EL (cell line): ENCODE measurements around the gene ADAD2.

Experiments used
- DNase-seq: peaks from one replicate; pipeline ENCODE4 v3.0.0-alpha.2; 2016

ADAD2 gene

GRCh38 chr16:84177741-84178073 is 13.2 kb upstream of the ADAD2 start:
- DNase-seq: peak; percentile 36

- DNase-seq: no peak
These were observed 12.7 kb upstream of the ADAD2 start for GRCh38 chr16:84178146-84178765.

DNA sequence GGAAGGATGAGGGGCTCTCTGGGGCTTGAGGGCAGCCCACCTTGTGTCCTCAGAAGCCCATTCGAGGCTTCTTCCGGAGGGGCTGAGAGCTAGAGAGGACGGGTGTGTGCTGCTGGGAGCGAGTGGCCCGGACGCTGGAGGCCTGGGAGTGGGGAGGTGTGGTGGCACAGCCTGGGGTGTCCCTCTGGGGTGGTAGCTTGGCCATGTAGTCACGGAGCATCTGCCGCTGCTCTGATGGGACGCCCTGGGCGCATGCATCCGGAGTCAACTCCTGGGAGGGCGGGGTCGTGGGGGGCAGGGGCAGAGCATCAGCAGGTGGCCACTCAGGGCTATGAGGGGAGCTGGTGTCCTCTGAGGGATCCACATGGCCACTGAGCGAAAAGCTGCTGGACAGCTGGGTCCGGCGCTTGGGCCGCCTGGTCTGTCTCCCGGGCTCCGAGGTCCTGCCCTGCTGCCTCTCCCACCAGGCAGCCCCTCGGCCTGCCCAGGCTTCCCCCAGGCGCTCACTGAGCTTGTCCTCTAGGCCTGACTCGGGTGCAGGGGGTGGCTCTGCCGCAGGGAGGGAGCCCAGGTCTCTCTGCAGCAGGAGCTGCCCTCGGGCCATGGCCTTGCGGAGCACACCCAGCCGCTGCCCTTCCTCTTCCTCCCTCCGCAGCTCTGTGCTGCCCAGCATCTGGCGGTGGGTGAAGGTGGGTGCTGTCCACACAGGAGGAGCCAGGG is 11.9 kb upstream of the ADAD2 start:
- DNase-seq: no peak

DNA sequence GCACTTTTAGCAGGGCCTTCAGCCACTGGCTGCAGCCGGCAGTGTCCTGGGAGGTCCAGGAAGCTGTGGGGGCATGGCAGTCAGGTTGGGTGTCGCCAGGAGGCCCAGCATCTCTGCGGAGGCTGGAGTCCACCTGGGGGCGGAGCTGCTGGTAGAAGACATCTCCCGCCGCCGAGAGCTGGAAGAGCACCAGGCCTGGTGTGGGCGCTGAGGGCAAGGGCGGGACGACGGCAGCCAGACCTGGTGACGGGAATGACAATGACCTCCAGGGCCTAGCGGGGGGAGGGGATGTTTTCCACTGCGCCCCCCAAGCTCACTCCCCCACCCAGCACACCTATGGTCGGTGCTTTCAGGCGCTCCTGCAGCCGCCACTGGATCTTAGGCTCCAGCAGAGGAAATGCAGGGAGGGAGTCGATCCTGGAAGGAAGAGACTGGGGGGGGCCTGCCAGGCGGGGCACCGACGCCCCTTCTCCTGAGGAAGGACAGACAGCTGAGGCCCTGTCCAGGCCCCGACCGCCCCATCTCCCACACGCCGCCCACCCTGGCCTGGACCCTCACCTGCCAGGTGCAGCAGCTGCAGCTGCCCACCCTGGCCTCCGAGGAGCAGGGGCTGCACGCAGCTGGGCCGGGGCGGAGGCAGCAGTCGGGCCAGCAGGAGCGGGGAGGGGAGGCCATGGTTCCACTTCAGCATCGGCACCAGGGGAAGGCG is 11.2 kb upstream of the ADAD2 start:
- no peak for DNase-seq

GRCh38 chr16:84180519-84181140 is 10.3 kb upstream of the ADAD2 start:
- DNase-seq: no peak

- no peak for DNase-seq
These were observed 9.6 kb upstream of the ADAD2 start for GRCh38 chr16:84181144-84181915.

- no peak for DNase-seq
These were observed 8.9 kb upstream of the ADAD2 start for GRCh38 chr16:84182104-84182503.

GRCh38 chr16:84182680-84183571 is 8.0 kb upstream of the ADAD2 start:
- no peak for DNase-seq

GRCh38 chr16:84183572-84183875 is 7.4 kb upstream of the ADAD2 start:
- DNase-seq: no peak

DNA sequence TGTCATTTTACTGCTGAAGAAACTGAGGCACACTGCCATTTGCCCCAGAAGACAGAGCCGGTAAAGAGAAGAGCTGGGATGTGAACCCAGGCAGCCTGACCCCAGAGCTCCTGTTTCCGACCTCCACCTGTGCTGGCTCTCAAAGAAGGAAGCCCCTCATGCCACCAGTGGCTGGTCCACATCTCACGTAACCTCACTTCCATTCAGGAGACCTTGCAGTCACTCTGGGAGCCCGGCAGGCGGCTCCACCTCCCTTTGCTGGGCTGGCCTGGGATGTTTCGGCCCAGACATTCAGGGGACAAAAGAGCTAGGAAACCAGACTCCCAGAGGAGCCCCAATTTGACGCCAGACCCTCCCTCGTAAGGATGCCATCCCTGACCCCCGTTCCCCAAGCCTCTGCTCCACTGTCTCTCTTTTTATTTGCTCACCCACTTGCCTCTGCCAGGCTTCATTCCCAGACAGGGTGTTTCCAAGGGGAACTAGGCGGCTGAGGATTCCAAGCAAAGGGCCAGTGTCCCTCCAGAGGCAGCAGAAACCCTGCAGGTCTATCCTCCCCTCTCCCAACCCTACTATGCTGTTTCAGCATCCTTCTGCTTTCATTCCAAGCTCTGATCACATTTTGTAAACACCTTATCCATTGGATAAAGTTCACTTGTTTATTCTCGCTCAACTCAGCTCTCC is 6.9 kb upstream of the ADAD2 start:
- no peak for DNase-seq

DNA sequence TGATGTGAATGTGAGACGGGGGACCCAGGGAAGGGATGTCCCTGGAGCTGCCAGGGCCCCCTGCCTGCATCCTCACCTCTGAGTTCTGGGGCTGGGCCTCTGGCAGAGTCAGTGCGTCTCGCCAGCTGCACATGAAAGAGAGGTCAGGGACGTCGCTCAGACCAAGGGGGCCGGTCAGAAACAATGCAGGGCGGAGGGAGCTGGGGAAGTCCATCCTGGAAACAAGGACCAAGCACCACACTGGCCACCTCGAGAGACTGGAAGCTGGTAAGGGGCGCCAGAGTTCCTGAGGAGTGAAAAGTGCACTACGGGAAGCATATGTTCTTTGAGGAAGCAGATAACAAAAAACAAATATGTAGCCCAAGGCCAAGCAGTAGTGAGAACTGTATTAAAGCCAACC is 6.2 kb upstream of the ADAD2 start:
- no peak for DNase-seq

DNA sequence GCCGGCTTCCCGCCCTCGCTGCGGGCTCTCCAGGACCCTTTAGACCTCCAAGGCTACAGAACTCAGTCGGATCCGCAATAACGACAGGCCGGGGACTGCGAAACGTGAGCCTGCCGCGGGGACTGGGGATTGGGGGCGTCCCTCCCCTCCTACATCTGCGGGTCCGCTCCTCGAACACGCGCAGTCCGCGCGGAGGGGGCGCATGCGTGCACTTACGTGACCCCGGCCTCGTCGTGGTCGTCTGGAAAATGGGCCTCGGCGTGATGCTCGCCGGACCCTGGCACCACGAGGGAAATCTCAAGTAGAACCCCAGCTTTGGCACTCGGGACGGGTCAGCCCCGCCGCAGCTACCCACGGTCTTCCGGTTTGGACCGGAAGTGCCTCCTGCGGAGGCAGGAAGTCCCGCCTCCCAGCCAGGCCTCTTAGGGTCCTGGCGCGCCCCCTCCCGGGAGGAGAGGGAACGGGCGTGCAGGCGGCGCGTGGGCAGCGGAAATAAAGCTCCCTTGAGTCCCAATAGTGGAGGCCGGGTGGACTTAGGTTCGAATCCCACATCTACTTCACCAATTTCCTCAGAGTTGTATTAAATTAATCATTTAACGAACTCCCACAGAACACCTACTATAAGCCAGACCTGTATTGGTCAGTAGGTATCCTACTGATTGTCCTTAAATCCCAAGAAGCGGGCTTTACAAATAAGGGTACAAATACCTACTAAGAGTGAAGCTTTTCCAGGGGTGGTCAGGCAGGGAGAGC is 4.1 kb upstream of the ADAD2 start, which contains the start of gene TAF1C:
Gene TAF1C, minus strand, starts transcription at position 373 of the 753 bp plus-strand sequence. CDS start 2,069 bp downstream, outside the sequence.
- DNase-seq: peak; percentile 92

DNA sequence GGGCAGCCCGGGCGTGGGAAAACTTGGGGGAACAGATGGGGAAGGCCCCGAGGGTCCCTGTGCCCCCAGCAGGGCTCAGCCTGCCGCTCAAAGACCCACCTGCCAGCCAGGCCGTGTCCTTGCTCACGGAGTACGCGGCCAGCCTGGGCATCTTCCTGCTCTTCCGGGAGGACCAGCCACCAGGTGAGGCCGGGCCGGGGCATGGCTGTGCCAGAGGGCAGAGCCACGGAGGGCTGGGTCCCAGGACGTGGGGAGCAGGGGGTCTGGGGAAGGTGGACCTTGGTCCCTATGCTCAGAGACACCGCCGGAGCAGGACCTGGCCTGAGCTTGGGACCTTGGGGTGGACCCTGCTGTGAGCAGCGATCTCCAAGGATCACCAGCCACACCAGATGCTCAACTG is 509 bp downstream of the ADAD2 start:
- no peak for DNase-seq

GRCh38 chr16:84193480-84193879 is 2.5 kb downstream of the ADAD2 start:
- DNase-seq: no peak

DNA sequence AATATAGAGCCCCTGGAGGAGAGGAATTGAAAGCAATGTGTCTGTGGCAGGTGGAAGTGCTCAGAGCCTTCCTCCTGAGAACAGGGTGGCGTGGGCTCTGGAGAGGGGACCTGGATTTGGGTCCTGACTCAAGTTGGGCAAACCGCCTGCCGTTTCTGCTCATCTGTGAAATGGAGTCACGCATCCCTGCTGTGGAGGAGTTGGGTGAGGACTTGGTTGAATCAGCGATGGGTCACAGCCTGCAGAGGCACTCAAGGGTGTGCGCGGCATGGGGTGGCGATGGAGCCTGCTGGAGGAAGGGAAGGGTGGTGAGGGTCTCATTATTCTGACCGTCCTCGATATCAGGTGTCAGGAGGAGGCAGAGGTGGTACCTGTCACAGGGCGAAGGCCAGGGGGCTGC is 3.1 kb downstream of the ADAD2 start:
- DNase-seq: no peak

GRCh38 chr16:84194470-84195200 is 3.7 kb downstream of the ADAD2 start:
- no peak for DNase-seq

DNA sequence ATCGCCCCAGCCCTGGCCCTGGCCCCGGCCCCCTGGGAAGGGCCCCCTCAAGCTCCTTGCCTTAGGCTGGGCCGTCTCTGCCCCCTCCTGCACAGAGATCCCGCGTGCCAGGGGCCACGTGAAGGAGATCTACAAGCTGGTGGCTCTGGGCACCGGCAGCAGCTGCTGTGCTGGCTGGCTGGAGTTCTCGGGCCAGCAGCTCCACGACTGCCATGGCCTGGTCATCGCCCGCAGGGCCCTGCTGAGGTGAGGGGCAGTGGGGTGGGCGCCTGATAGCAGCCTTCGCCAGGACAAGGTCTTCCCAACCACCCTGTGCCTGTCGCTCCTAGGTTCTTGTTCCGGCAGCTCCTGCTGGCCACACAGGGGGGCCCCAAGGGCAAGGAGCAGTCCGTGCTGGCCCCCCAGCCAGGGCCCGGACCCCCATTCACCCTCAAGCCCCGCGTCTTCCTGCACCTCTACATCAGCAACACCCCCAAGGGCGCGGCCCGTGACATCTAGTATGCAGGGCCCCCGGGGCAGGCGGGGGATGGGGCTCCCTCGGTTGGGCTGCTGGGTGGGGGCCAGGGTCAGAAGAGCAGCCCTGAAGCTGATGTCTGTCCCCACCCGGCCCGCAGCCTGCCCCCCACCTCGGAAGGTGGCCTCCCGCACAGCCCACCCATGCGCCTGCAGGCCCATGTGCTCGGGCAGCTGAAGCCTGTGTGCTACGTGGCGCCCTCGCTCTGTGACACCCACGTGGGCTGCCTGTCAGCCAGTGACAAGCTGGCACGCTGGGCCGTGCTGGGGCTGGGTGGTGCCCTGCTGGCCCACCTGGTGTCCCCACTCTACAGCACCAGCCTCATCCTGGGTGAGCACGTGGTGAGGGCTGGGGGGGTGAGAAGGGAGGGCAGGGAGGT is 4.5 kb downstream of the ADAD2 start:
- no peak for DNase-seq

DNA sequence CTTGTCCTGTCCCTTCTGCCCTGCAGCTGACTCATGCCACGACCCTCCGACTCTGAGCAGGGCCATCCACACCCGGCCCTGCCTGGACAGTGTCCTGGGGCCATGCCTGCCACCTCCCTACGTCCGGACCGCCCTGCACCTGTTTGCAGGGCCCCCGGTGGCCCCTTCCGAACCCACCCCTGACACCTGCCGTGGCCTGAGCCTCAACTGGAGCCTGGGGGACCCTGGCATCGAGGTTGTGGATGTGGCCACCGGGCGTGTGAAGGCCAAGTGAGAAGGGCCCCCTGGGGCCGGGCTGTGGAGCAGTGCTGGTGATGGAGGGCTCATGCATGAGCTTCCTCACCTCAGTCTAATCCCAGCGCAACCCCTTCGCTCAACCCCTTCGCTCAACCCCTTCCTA is 5.1 kb downstream of the ADAD2 start:
- no peak for DNase-seq
